Measurements from ENCODE around the gene CDH11.

The CDH11 gene

GRCh38 chr16:65021852-65022595 is 99.8 kb downstream of the CDH11 start:
- no peak for DNase-seq

GRCh38 chr16:65016754-65017153 is 105.1 kb downstream of the CDH11 start:
- DNase-seq, result no peak

- no peak for DNase-seq
Measured at GRCh38 chr16:65015599-65015998, 106.3 kb downstream of the CDH11 start.

GRCh38 chr16:65012357-65012756 is 109.5 kb downstream of the CDH11 start:
- no peak for DNase-seq

- DNase-seq, result no peak
Measured at GRCh38 chr16:65010125-65010524, 111.7 kb downstream of the CDH11 start.

GRCh38 chr16:65005696-65006095 is 116.2 kb downstream of the CDH11 start:
- DNase-seq, result no peak

- DNase-seq, result no peak
Measured at GRCh38 chr16:65004570-65004969, 117.3 kb downstream of the CDH11 start.

GRCh38 chr16:65003621-65004020 is 118.2 kb downstream of the CDH11 start:
- no peak for DNase-seq

GRCh38 chr16:65002265-65002664 is 119.6 kb downstream of the CDH11 start:
- no peak for DNase-seq

GRCh38 chr16:65000654-65001053 is 121.2 kb downstream of the CDH11 start:
- DNase-seq, result no peak

- no peak for DNase-seq
Measured at GRCh38 chr16:64997751-64998150, 124.1 kb downstream of the CDH11 start.

- no peak for DNase-seq
Measured at GRCh38 chr16:64997121-64997520, 124.7 kb downstream of the CDH11 start.

- no peak for DNase-seq
Measured at GRCh38 chr16:64996641-64997040, 125.2 kb downstream of the CDH11 start.

- no peak for DNase-seq
Measured at GRCh38 chr16:64993464-64993863, 128.4 kb downstream of the CDH11 start.

- DNase-seq, result no peak
Measured at GRCh38 chr16:64991001-64991400, 130.9 kb downstream of the CDH11 start.

- DNase-seq, result no peak
Measured at GRCh38 chr16:64990101-64990500, 131.8 kb downstream of the CDH11 start.

GRCh38 chr16:64989050-64989449 is 132.8 kb downstream of the CDH11 start:
- no peak for DNase-seq

GRCh38 chr16:64983963-64984362 is 137.9 kb downstream of the CDH11 start:
- DNase-seq, result no peak

GRCh38 chr16:64983231-64983630 is 138.6 kb downstream of the CDH11 start:
- DNase-seq, result no peak

- DNase-seq, result no peak
Measured at GRCh38 chr16:64982581-64982980, 139.3 kb downstream of the CDH11 start.

- DNase-seq, result no peak
Measured at GRCh38 chr16:64981568-64982281, 140.1 kb downstream of the CDH11 start.

- DNase-seq, result no peak
Measured at GRCh38 chr16:64977206-64977920, 144.5 kb downstream of the CDH11 start.

- no peak for DNase-seq
Measured at GRCh38 chr16:64975821-64976220, 146.0 kb downstream of the CDH11 start.

GRCh38 chr16:64974381-64974780 is 147.5 kb downstream of the CDH11 start:
- no peak for DNase-seq
